Liver (tissue), 9 donors: ENCODE data around the gene ANKRD29. TPM values are rescaled to one million over a fixed set of nuclear protein-coding genes. Genes with fewer than 3 reads are reported as not detected.

Experiments
- DNase-seq: peaks from one replicate; pipeline ENCODE4 v3.0.0-alpha.2; 2017; ENCODE audit warnings: low spot score
- H3K27ac ChIP-seq, 2 donors: one replicate each; pipeline ENCODE4 v1.7.0; 2013; ENCODE audit warnings: inconsistent platforms in 2 of 2, low read length in 2 of 2, control low read depth in 1 of 2, low read depth in 1 of 2, mild to moderate bottlenecking in 1 of 2
- H3K27me3 ChIP-seq, 4 donors: one replicate each; pipeline versions ENCODE4 v1.6.1 to v1.7.0; 2013; ENCODE audit warnings: low read length in 3 of 4, inconsistent platforms in 1 of 4, mild to moderate bottlenecking in 1 of 4, moderate library complexity in 1 of 4; ENCODE audit not compliant: control insufficient read depth in 4 of 4, insufficient read depth in 4 of 4
- H3K36me3 ChIP-seq, 4 donors: one replicate each; pipeline versions ENCODE4 v1.6.1 to v1.7.0; 2013; ENCODE audit warnings: low read length in 3 of 4, mild to moderate bottlenecking in 3 of 4, low read depth in 1 of 4, moderate library complexity in 1 of 4; ENCODE audit not compliant: control insufficient read depth in 4 of 4, insufficient read depth in 3 of 4
- H3K4me1 ChIP-seq, 4 donors: one replicate each; pipeline versions ENCODE4 v1.6.1 to v1.7.0; 2013; ENCODE audit warnings: low read length in 3 of 4, mild to moderate bottlenecking in 3 of 4, moderate library complexity in 1 of 4; ENCODE audit not compliant: control insufficient read depth in 4 of 4, insufficient read depth in 4 of 4
- H3K4me3 ChIP-seq, 3 donors: one replicate each; pipeline versions ENCODE4 v1.6.1 to v1.7.0; 2013; ENCODE audit warnings: low read length in 3 of 3, control low read depth in 1 of 3, low read depth in 1 of 3, mild to moderate bottlenecking in 1 of 3
- H3K9ac ChIP-seq, 2 donors: one replicate each; pipeline ENCODE4 v1.7.0; 2013; ENCODE audit warnings: low read length in 2 of 2, mild to moderate bottlenecking in 2 of 2, moderate library complexity in 2 of 2, control low read depth in 1 of 2, low read depth in 1 of 2
- H3K9me3 ChIP-seq, 4 donors: one replicate each; pipeline versions ENCODE4 v1.6.1 to v1.7.0; 2013; ENCODE audit warnings: low read length in 3 of 4; ENCODE audit not compliant: control insufficient read depth in 4 of 4
- ATF3 ChIP-seq: IDR thresholded peaks from 2 replicates; pipeline ENCODE4 v1.6.1; 2016; ENCODE audit warnings: antibody characterized with exemption
- CTCF ChIP-seq: fragments of 150-350 bp; IDR thresholded peaks from 2 replicates; pipeline ENCODE4 v1.5.1; 2017; ENCODE audit warnings: improper control_type of control experiment, low read depth, low read length; ENCODE audit not compliant: missing input control
- EGR1 ChIP-seq, 2 donors: IDR thresholded peaks; 2 replicates each; pipeline ENCODE4 v1.6.1; 2016 to 2018; ENCODE audit warnings: antibody characterized with exemption in 2 of 2, low read depth in 2 of 2
- FOXA1 ChIP-seq: IDR thresholded peaks from 2 replicates; pipeline ENCODE4 v1.6.1; 2016; ENCODE audit warnings: antibody characterized with exemption
- FOXA2 ChIP-seq: IDR thresholded peaks from 2 replicates; pipeline ENCODE4 v1.6.1; 2016; ENCODE audit warnings: antibody characterized with exemption
- GABPA ChIP-seq, 2 donors: IDR thresholded peaks in 1 of 2; conservative IDR thresholded peaks in 1 of 2; 2 replicates each; pipeline ENCODE4 v1.6.1; 2016; ENCODE audit warnings: antibody characterized with exemption in 2 of 2, mild to moderate bottlenecking in 1 of 2, moderate library complexity in 1 of 2
- HNF4A ChIP-seq, 2 donors: conservative IDR thresholded peaks; 2 replicates each; pipeline ENCODE4 v1.6.1; 2016; ENCODE audit warnings: antibody characterized with exemption in 2 of 2, mild to moderate bottlenecking in 2 of 2
- HNF4G ChIP-seq: IDR thresholded peaks from 2 replicates; pipeline ENCODE4 v1.6.1; 2016; ENCODE audit warnings: antibody characterized with exemption
- JUND ChIP-seq, 2 donors: IDR thresholded peaks; 2 replicates each; pipeline ENCODE4 v1.6.1; 2016; ENCODE audit warnings: antibody characterized with exemption in 2 of 2
- MAX ChIP-seq: IDR thresholded peaks from 2 replicates; pipeline ENCODE4 v1.6.1; 2016; ENCODE audit warnings: antibody characterized with exemption
- NR2F2 ChIP-seq: IDR thresholded peaks from 2 replicates; pipeline ENCODE4 v1.6.1; 2016; ENCODE audit warnings: antibody characterized with exemption
- RAD21 ChIP-seq, 2 donors: IDR thresholded peaks; 2 replicates each; pipeline ENCODE4 v1.6.1; 2016; ENCODE audit warnings: antibody characterized with exemption in 2 of 2, mild to moderate bottlenecking in 2 of 2
- REST ChIP-seq: IDR thresholded peaks from 2 replicates; pipeline ENCODE4 v1.6.1; 2016; ENCODE audit warnings: antibody characterized with exemption, mild to moderate bottlenecking
- RXRA ChIP-seq, 2 donors: IDR thresholded peaks; 2 replicates each; pipeline ENCODE4 v1.6.1; 2017 to 2018; ENCODE audit warnings: antibody characterized with exemption in 2 of 2, mild to moderate bottlenecking in 1 of 2
- SP1 ChIP-seq: IDR thresholded peaks from 2 replicates; pipeline ENCODE4 v1.6.1; 2018; ENCODE audit warnings: antibody characterized with exemption, mild to moderate bottlenecking
- TAF1 ChIP-seq: conservative IDR thresholded peaks from 2 replicates; pipeline ENCODE4 v1.6.1; 2016; ENCODE audit warnings: antibody characterized with exemption, mild to moderate bottlenecking
- YY1 ChIP-seq: IDR thresholded peaks from 2 replicates; pipeline ENCODE4 v1.6.1; 2016; ENCODE audit warnings: antibody characterized with exemption, mild to moderate bottlenecking
- ZBTB33 ChIP-seq: IDR thresholded peaks from 2 replicates; pipeline ENCODE4 v1.6.1; 2016; ENCODE audit warnings: antibody characterized with exemption
- WGBS: extraction: QIAGEN DNeasy Blood & Tissue Kit; methylation state at CpG from one replicate; pipeline ENCODE4 v1.1.7; 2013; 5-methylcytosine and 5-hydroxymethylcytosine counted together
- polyA plus RNA-seq, 2 donors: library from polyadenylated mRNA; stranded (reverse) in 1 of 2; unstranded in 1 of 2; fragments of 200-250 nt in 1 of 2; fragments of >200 nt in 1 of 2; fragmentation: Nextera tagmentation in 1 of 2; extraction: Ambion mirVana in 1 of 2; gene quantifications; one replicate each; pipeline versions ENCODE4 v1.2.1 to v1.2.3, GENCODE V29; 2013 to 2015
- total RNA-seq, 2 donors: library from RNA; depleted of rRNA; stranded (reverse); fragments of >200 nt; gene quantifications; one replicate each; pipeline ENCODE4 v1.2.3, GENCODE V29; 2014
- donor health status: healthy.
- donor health status: healthy.
- donor health status: healthy.
- donor health status: healthy.
- donor health status: healthy.

ANKRD29 gene
- total and polyA plus RNA-seq, 4 donors = 0.14 to 0.50 (median 0.33) TPM

GRCh38 chr18:23703057-23703986 lies 40.6 kb upstream of the ANKRD29 start:
- H3K4me1 ChIP-seq = no peaks in the 10 kb centered on the region
- no peak overlapping the region for H3K9ac ChIP-seq
- no peaks in the 10 kb centered on the region for H3K36me3 ChIP-seq
- H3K27me3 ChIP-seq = no peaks in the 10 kb centered on the region
- no peak overlapping the region for H3K27ac ChIP-seq
- WGBS = 41% methylated on average over 6 of the region's 6 CpGs
- TF ChIP-seq RXRA (IDR thresholded peaks at IDR 0.05) = no peak
- no peak for TF ChIP-seq YY1
- peak; percentile 95 to 97 for TF ChIP-seq RAD21 (IDR thresholded peaks at IDR 0.05)
- TF ChIP-seq SP1 = no peak
- no peak for TF ChIP-seq HNF4G
- TF ChIP-seq FOXA1 = no peak
- TF ChIP-seq FOXA2 = no peak
- peak; percentile 69 for TF ChIP-seq CTCF
- TF ChIP-seq HNF4A (conservative IDR thresholded peaks at IDR 0.05) = no peak
- no peak for TF ChIP-seq ATF3
- TF ChIP-seq ZBTB33 = no peak
- TF ChIP-seq MAX = no peak
- no peak for TF ChIP-seq NR2F2
- no peak for TF ChIP-seq JUND (IDR thresholded peaks at IDR 0.05)
- TF ChIP-seq GABPA (IDR thresholded peaks at IDR 0.05 in 1 of 2, conservative IDR thresholded peaks at IDR 0.05 in 1 of 2) = no peak
- TF ChIP-seq TAF1 = no peak
- TF ChIP-seq EGR1 (IDR thresholded peaks at IDR 0.05; ENCODE audit: low read depth in 2 of 2) = no peak
- no peak for TF ChIP-seq REST
- no peak overlapping the region for H3K4me3 ChIP-seq
- no peak for DNase-seq
- H3K9me3 ChIP-seq = peaks cover 0 to 4% (median 0%) of the 10 kb centered on the region in 4 donors
